ENCODE results near the gene ETFRF1.

The ETFRF1 gene

DNA sequence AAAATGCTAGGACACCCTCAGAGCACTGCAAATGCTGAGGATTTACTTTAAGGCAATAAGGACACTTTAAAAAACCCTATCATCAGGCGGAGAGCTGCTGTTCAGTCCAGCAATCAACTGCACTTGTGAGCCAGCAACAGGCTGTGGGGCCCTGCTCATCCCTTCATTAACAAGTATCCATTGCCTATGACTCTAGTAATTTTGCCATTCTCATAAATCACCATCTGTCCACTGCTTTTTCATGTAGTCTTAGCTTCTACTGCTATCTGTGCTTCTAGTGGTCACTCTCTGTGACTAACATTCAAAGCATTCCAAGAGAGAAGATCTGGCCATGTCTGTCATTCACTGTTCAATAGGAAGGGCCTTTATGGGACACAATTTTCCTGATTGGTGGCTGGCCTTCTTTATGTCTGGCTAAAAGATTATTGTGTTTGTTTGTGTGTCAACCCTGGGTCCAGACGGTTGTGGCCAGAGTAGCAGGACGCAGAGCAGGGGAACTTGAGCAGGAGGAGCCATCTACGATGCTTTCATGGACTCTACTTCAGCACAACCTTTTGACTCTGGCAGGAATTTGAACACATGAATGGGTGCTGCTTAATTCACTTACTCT, 59.3 kb downstream of the ETFRF1 start:
- no peak for FAIRE-seq
- TF ChIP-seq PAX5 (IDR thresholded peaks at IDR 0.05; ENCODE audit: insufficient read depth, low read length, severe bottlenecking), result no peak
- TF ChIP-seq POLR2A (IDR thresholded peaks at IDR 0.05; ENCODE audit: low read depth, low read length), result no peak
- TF ChIP-seq SPI1 (IDR thresholded peaks at IDR 0.05; ENCODE audit: low read depth, low read length), result no peak
- no peak for DNase-seq (ENCODE audit: insufficient read length, low spot score)
